Prostate gland (tissue), 2 donors: ENCODE data around the gene OGDHL.

Experiments used
- CTCF ChIP-seq, 4 experiments: fragments of 200-600 bp in 2 of 4; fragments of 450-650 bp in 2 of 4; sonication (generic) in 2 of 4; IDR thresholded peaks; 1 replicate in 3 of 4; 2 replicates in 1 of 4; pipeline ENCODE4 v1.5.1; 2016 to 2019; ENCODE audit warnings: antibody characterized with exemption in 4 of 4, mild to moderate bottlenecking in 2 of 4, moderate library complexity in 2 of 4
- POLR2A ChIP-seq: fragments of 450-650 bp; IDR thresholded peaks from one replicate; pipeline ENCODE4 v1.6.1; 2016; ENCODE audit warnings: antibody characterized with exemption, mild to moderate bottlenecking
- POLR2AphosphoS5 ChIP-seq: sonication (generic); formaldehyde crosslinking; IDR thresholded peaks from one replicate; pipeline ENCODE4 v1.6.1; 2017; ENCODE audit warnings: antibody characterized with exemption

DNA sequence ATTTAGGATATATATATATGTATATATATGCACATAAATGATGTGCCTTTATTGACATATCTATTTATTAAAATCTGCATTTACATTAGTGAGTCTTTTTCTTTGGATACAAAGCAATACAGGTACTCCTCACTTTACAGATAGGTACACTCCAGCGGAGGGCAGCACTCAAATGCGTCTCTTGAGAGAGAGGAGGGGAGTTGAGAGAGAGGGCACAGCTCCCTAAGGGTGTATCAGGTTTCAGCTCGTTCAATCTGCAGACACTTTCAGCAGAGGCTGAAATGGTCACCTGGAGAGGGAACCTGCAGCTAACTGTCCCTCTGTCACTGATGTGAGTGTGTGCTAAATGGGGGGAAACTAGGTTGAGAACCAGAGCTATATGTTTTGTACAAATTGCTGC is 61.1 kb downstream of the OGDHL start:
- TF ChIP-seq POLR2AphosphoS5 (no peak), CTCF (IDR thresholded peaks at IDR 0.05) (no peak), POLR2A (no peak)
